IPS-18c (cell line): ENCODE data around the gene CRYL1.

Experiments used
- H3K4me3 ChIP-seq: 2 replicates; pipeline ENCODE4 v1.7.0; 2013; ENCODE audit warnings: low read depth, mild to moderate bottlenecking, low read length, moderate library complexity; ENCODE audit not compliant: insufficient read depth
- H3K9me3 ChIP-seq: one replicate; pipeline ENCODE4 v1.6.1; 2013; ENCODE audit warnings: mild to moderate bottlenecking, low read length, moderate library complexity; ENCODE audit not compliant: control insufficient read depth, insufficient read depth

Gene CRYL1

GRCh38 chr13:20418953-20419352 lies 106.7 kb downstream of the CRYL1 start:
- Histone ChIP-seq H3K4me3 (no peak overlapping the region), H3K9me3 (no peaks in the 10 kb centered on the region)

DNA sequence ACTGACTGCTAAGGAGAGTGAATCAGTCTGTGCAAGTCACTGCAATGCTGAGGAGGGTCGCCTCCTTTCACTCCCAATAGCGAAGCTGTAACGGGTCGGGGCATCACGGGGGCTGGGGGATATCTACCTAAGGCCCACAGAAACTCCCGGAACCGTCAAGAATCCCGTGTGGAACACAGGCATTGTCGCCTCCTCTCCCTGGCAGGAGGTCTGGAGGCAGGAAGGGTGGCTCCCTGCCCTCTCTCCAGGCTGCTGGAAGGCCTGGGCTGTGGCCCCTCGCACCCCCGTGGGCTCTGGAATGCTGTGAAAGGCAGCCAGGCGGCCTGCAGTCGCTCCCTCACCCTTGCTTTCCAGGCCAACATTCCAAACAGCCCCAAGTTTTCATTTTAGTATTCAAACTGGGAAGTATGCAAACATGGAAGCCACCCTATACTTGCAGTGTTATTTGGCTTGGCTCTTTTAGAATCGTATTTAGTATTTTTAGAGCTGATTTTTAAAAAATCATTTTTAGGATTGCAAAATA lies 109.4 kb downstream of the CRYL1 start:
- no peaks in the 10 kb centered on the region for H3K9me3 ChIP-seq
- H3K4me3 ChIP-seq, result no peak overlapping the region

- Histone ChIP-seq H3K9me3 (no peaks in the 10 kb centered on the region), H3K4me3 (no peak overlapping the region)
Observed at GRCh38 chr13:20415694-20416107, 110.0 kb downstream of the CRYL1 start.

GRCh38 chr13:20415306-20415679 lies 110.4 kb downstream of the CRYL1 start:
- no peak overlapping the region for H3K4me3 ChIP-seq
- H3K9me3 ChIP-seq, result no peaks in the 10 kb centered on the region

- Histone ChIP-seq H3K9me3 (no peaks in the 10 kb centered on the region), H3K4me3 (no peak overlapping the region)
Observed at GRCh38 chr13:20414546-20415305, 110.9 kb downstream of the CRYL1 start.

DNA sequence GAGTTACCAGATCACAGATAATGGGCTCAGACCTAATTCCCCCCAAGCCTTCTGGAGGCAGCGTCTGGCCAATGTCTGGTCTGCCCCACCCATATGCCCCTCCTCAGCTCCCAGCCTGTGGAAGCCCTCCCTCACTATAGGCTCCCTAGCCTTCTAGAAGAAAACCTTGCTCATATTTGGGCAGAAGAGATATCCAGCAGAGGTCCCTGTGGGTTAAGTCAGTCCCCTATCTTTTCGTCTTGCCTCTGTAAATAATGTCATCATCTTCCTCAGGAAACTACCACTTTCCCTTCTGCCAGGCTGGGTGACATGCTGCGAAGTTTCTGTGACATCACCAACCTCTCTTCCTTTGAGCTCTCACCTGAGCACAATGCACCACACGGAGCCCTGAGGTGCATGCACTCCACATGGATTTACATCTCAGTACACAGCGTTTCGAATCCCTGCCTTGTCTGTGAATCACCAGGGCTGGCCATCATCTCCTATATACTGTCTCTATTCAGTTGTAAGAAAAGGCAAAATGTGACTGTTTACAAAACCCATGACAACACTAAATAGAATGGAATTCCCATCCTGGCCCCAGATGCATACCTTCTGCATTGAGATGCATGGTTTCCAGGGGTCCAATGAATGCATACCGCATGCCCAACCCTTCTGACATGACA lies 112.8 kb downstream of the CRYL1 start:
- Histone ChIP-seq H3K4me3 (no peak overlapping the region), H3K9me3 (no peaks in the 10 kb centered on the region)

DNA sequence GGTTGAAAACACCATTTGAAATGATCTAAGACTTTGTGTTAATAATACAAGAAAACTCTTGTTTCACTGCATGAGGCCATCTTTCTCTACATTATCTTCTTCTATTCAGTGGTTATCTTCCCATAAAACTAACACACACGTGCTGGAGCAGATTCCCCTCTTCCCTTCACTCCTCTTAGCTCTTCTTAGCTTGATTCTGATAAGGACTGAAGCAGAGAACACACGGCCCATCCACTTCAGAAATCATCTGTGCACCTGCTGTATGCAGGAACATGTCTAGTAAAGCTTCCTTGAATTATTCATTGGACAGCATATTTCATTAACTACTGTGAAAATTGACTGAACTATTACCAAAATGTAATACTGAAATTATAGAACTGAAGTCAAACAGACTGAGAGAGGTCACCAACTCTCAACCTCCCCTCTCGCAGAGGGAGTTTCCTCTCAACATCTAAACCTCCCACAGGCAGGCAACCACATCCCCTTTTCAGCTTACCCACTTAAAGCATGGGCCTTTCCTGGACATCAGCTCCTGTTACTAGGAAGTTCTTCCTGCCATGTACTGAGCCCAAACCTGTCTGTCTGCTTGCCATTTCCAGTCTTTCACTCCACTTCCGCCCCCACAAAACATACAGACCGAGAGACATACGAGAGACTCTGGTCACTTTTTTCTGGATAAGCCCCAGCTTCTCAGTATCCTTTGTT lies 113.9 kb downstream of the CRYL1 start:
- Histone ChIP-seq H3K9me3 (no peaks in the 10 kb centered on the region), H3K4me3 (no peak overlapping the region)

GRCh38 chr13:20410726-20411125 lies 114.9 kb downstream of the CRYL1 start:
- no peak overlapping the region for H3K4me3 ChIP-seq
- no peaks in the 10 kb centered on the region for H3K9me3 ChIP-seq

DNA sequence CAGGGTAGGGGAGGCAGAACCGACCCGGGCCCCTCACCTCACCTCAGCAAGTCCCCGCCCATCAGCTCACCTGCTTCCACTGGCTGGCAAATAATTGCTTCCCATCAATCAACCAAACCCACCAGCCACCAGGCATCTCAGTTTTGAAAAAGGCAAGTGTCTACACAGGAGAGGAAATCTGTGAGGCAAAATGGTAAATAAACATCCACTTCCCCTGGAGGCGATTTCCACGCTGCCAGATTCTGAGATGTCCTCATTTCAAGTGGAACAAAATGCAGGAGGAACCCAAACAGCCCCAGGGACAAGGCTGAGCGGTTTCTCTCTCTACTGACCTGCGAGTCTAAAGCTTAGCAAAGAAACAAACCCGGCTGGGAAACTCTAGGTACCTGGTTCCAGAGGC lies 117.5 kb downstream of the CRYL1 start:
- Histone ChIP-seq H3K4me3 (no peak overlapping the region), H3K9me3 (peaks cover 2% of the 10 kb centered on the region)

DNA sequence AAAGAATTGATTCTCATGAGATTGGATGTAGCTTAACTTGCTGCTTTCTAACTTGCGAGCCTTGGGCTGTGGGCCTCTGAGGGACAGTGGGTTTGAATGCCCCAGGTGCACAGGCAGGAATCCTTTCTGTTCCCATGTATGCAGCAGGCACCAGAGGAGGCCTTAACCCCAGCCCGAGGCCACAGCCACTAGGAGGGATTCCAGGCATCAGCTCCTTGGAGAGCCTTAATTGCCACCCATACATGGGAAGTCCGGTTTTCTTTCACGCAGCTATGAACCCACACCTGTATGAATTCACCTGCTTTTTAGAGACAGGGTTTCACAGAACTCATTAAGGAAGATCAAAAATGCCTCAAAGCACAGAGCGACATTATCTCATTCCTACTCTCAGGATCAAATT lies 117.9 kb downstream of the CRYL1 start:
- H3K9me3 ChIP-seq, result peaks cover 2% of the 10 kb centered on the region
- no peak overlapping the region for H3K4me3 ChIP-seq

GRCh38 chr13:20405691-20406090 lies 120.0 kb downstream of the CRYL1 start:
- peak overlapping the region; percentile 37 for H3K4me3 ChIP-seq
- peaks cover 2% of the 10 kb centered on the region for H3K9me3 ChIP-seq

DNA sequence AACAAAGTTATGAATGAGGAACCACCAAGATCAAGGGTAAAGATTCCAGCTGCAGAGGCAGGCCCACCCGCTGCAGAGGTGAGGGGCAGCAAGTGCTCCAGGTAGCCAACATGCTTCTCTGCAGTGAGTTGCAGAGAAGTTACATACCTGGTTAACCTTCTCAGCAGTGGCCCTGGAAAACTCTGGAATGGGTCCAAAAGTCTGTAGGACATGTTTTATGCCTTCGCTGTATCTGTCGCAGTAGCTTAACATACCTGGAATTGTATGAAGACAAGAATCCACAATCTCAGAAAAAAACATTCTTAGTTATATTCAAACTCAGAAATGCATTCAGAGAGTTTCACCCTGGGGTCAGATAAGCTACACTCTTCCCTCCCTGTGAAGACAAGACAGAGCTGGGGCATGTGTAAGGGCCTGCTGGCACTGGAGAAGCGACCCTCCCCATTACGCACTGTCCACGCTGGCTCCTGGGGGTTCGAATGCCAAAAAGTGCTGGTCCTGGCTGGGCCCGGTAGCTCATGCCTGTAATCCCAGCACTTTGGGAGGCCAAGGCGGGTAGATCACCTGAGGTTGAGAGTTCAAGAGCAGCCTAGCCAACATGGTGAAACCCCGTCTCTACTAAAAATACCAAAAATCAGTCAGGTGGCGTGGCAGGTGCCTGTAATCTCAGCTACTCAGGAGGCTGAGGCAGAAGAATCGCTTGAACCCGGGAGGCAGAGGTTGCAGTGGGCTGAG lies 121.0 kb downstream of the CRYL1 start:
- Histone ChIP-seq H3K4me3 (no peak overlapping the region), H3K9me3 (peaks cover 2% of the 10 kb centered on the region)

- Histone ChIP-seq H3K9me3 (peaks cover 2% of the 10 kb centered on the region), H3K4me3 (no peak overlapping the region)
Observed at GRCh38 chr13:20403826-20404225, 121.8 kb downstream of the CRYL1 start.

DNA sequence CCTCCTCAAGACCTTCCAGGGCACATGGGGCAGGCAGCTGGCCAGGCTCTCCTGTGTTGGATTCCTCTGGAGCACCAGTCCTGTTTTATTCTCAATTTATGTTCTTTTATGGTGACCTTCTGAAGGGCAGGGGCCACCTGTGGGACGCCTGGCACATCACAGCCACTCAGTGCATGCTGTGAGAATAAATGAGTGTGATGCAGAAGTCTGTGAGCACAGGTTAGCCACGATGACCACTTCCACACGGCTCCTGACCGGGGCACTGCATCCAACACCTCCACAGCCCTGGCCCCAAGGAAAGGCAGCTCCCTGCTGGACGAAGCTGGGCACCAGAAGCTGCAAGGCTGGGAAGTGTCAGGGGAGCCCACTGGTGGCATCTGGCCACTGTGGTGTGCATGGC lies 122.8 kb downstream of the CRYL1 start:
- Histone ChIP-seq H3K4me3 (no peak overlapping the region), H3K9me3 (peaks cover 2% of the 10 kb centered on the region)

- Histone ChIP-seq H3K9me3 (peaks cover 2% of the 10 kb centered on the region), H3K4me3 (no peak overlapping the region)
Observed at GRCh38 chr13:20401931-20402856, 123.5 kb downstream of the CRYL1 start.

- Histone ChIP-seq H3K9me3 (peaks cover 2% of the 10 kb centered on the region), H3K4me3 (no peak overlapping the region)
Observed at GRCh38 chr13:20401531-20401930, 124.1 kb downstream of the CRYL1 start.
